ACHN (cell line): Measurements from ENCODE around the gene DCP2.
"Not testable (repeated sequence)": the region's sequence is repeated elsewhere in the genome, so short reads cannot be mapped to it uniquely, and the experiment has no call there.

Experiments
- DNase-seq: peaks from one replicate; pipeline ENCODE4 v3.0.0-alpha.2; 2015
- in situ Hi-C: cut with HindIII; loops from 2 replicates; pipeline ENCODE4 v1.10.0; 2017; ENCODE audit warnings: low sequenced_read_pairs, low pct_ligation_motif_present, low pct_unique_long_range_greater_than_20kb

Gene DCP2

GRCh38 chr5:112976432-112977309 lies at the start of gene DCP2:
DCP2 (plus strand) TSS chr5:112976798; CDS start chr5:112976934, 136 bp downstream.
- peak; percentile 98 for DNase-seq
- in situ Hi-C loops: no loop called here

- DNase-seq: no peak
- in situ Hi-C loops: no loop called here
These were observed 47.1 kb upstream of the DCP2 start for GRCh38 chr5:112929336-112930081.

- no peak for DNase-seq
- in situ Hi-C loops: no loop called here
These were observed 46.6 kb upstream of the DCP2 start for GRCh38 chr5:112930082-112930344.

GRCh38 chr5:112931473-112931872 lies 45.1 kb upstream of the DCP2 start:
- in situ Hi-C loops: no loop called here
- no peak for DNase-seq

- no peak for DNase-seq
- in situ Hi-C loops: no loop called here
These were observed 43.5 kb upstream of the DCP2 start for GRCh38 chr5:112933105-112933504.

- in situ Hi-C loops: no loop called here
- no peak for DNase-seq
These were observed 42.8 kb upstream of the DCP2 start for GRCh38 chr5:112933651-112934365.

- in situ Hi-C loops: no loop called here
- no peak for DNase-seq
These were observed 42.3 kb upstream of the DCP2 start for GRCh38 chr5:112934366-112934663.

GRCh38 chr5:112935675-112936074 lies 40.9 kb upstream of the DCP2 start:
- in situ Hi-C loops: no loop called here
- no peak for DNase-seq

GRCh38 chr5:112938286-112938685 lies 38.3 kb upstream of the DCP2 start:
- DNase-seq: no peak
- in situ Hi-C loops: no loop called here

- in situ Hi-C loops: no loop called here
- no peak for DNase-seq
These were observed 35.9 kb upstream of the DCP2 start for GRCh38 chr5:112940670-112941069.

- in situ Hi-C loops: no loop called here
- no peak for DNase-seq
These were observed 28.1 kb upstream of the DCP2 start for GRCh38 chr5:112948458-112948857.

GRCh38 chr5:112951124-112951702 lies 25.4 kb upstream of the DCP2 start:
- in situ Hi-C loops: no loop called here
- no peak for DNase-seq

GRCh38 chr5:112956606-112957005 lies 20.0 kb upstream of the DCP2 start:
- DNase-seq: no peak
- in situ Hi-C loops: no loop called here

- in situ Hi-C loops: no loop called here
- no peak for DNase-seq
These were observed 19.4 kb upstream of the DCP2 start for GRCh38 chr5:112957036-112957808.

GRCh38 chr5:112958093-112959088 lies 18.2 kb upstream of the DCP2 start:
- in situ Hi-C loops: no loop called here
- DNase-seq: peak; percentile 88

GRCh38 chr5:112959872-112960271 lies 16.7 kb upstream of the DCP2 start:
- in situ Hi-C loops: not testable (repeated sequence)
- DNase-seq: peak; percentile 72

- DNase-seq: no peak
- in situ Hi-C loops: no loop called here
These were observed 16.3 kb upstream of the DCP2 start for GRCh38 chr5:112960315-112960714.
